Nephron (organoid): Measurements from ENCODE around the gene MRGPRX2.

Experiments
- H3K27ac Mint-ChIP-seq, 3 experiments: 2 replicates each; pipeline ENCODE4 v1.8.0; 2020; ENCODE audit warnings: mixed read lengths in 3 of 3, mild to moderate bottlenecking in 2 of 3, moderate library complexity in 1 of 3
- H3K27me3 Mint-ChIP-seq: 2 replicates; pipeline ENCODE4 v1.8.0; 2021; ENCODE audit warnings: low read depth, mild to moderate bottlenecking, moderate library complexity, mixed read lengths
- H3K36me3 Mint-ChIP-seq: 2 replicates; pipeline ENCODE4 v1.8.0; 2020; ENCODE audit warnings: low read depth, mixed read lengths
- H3K4me1 Mint-ChIP-seq: 2 replicates; pipeline ENCODE4 v1.8.0; 2020; ENCODE audit warnings: mixed read lengths
- H3K4me3 Mint-ChIP-seq, 3 experiments: 2 replicates each; pipeline ENCODE4 v1.8.0; 2020; ENCODE audit warnings: mild to moderate bottlenecking in 3 of 3, mixed read lengths in 3 of 3, moderate library complexity in 2 of 3
- H3K9me3 Mint-ChIP-seq: 2 replicates; pipeline ENCODE4 v1.8.0; 2020; ENCODE audit warnings: mixed read lengths
- CTCF ChIP-seq, 3 experiments: fragments of 200-600 bp; sonication (generic); IDR thresholded peaks; one replicate each; pipeline ENCODE4 v1.5.0; 2021; ENCODE audit warnings: antibody characterized with exemption in 3 of 3; ENCODE audit not compliant: unreplicated experiment in 3 of 3

The MRGPRX2 gene

GRCh38 chr11:19091366-19091765, 30.8 kb upstream of the MRGPRX2 start:
- H3K9me3 Mint-ChIP-seq, result no peaks in the 10 kb centered on the region
- TF ChIP-seq CTCF (IDR thresholded peaks at IDR 0.05; ENCODE audit: unreplicated experiment in 3 of 3), result no peak
- no peaks in the 10 kb centered on the region for H3K36me3 Mint-ChIP-seq
- H3K4me3 Mint-ChIP-seq, result no peak overlapping the region
- H3K4me1 Mint-ChIP-seq, result no peaks in the 10 kb centered on the region
- H3K27ac Mint-ChIP-seq, result no peak overlapping the region
- peaks cover 23% of the 10 kb centered on the region for H3K27me3 Mint-ChIP-seq

GRCh38 chr11:19089421-19089820, 28.9 kb upstream of the MRGPRX2 start:
- no peak overlapping the region for H3K4me3 Mint-ChIP-seq
- no peak for TF ChIP-seq CTCF (IDR thresholded peaks at IDR 0.05; ENCODE audit: unreplicated experiment in 3 of 3)
- no peaks in the 10 kb centered on the region for H3K9me3 Mint-ChIP-seq
- H3K27ac Mint-ChIP-seq, result no peak overlapping the region
- H3K4me1 Mint-ChIP-seq, result no peaks in the 10 kb centered on the region
- peaks cover 16% of the 10 kb centered on the region for H3K27me3 Mint-ChIP-seq
- no peaks in the 10 kb centered on the region for H3K36me3 Mint-ChIP-seq

GRCh38 chr11:19088791-19089190, 28.3 kb upstream of the MRGPRX2 start:
- Mint-ChIP-seq H3K36me3 (no peaks in the 10 kb centered on the region), H3K27me3 (peaks cover 12% of the 10 kb centered on the region), H3K27ac (no peak overlapping the region), H3K4me1 (no peaks in the 10 kb centered on the region), H3K9me3 (no peaks in the 10 kb centered on the region), H3K4me3 (no peak overlapping the region)
- TF ChIP-seq CTCF (IDR thresholded peaks at IDR 0.05; ENCODE audit: unreplicated experiment in 3 of 3), result no peak

GRCh38 chr11:19087658-19088057, 27.1 kb upstream of the MRGPRX2 start:
- H3K27me3 Mint-ChIP-seq, result peaks cover 8% of the 10 kb centered on the region
- TF ChIP-seq CTCF (IDR thresholded peaks at IDR 0.05; ENCODE audit: unreplicated experiment in 3 of 3), result no peak
- no peaks in the 10 kb centered on the region for H3K4me1 Mint-ChIP-seq
- no peak overlapping the region for H3K4me3 Mint-ChIP-seq
- no peak overlapping the region for H3K27ac Mint-ChIP-seq
- H3K9me3 Mint-ChIP-seq, result no peaks in the 10 kb centered on the region
- no peaks in the 10 kb centered on the region for H3K36me3 Mint-ChIP-seq

- H3K36me3 Mint-ChIP-seq, result no peaks in the 10 kb centered on the region
- no peak overlapping the region for H3K27ac Mint-ChIP-seq
- no peaks in the 10 kb centered on the region for H3K4me1 Mint-ChIP-seq
- H3K27me3 Mint-ChIP-seq, result peaks cover 9% of the 10 kb centered on the region
- no peak overlapping the region for H3K4me3 Mint-ChIP-seq
- no peaks in the 10 kb centered on the region for H3K9me3 Mint-ChIP-seq
- TF ChIP-seq CTCF (IDR thresholded peaks at IDR 0.05; ENCODE audit: unreplicated experiment in 3 of 3), result no peak
Measured at GRCh38 chr11:19084661-19085315, 24.3 kb upstream of the MRGPRX2 start.

GRCh38 chr11:19083166-19083565, 22.6 kb upstream of the MRGPRX2 start:
- H3K36me3 Mint-ChIP-seq, result no peaks in the 10 kb centered on the region
- no peak for TF ChIP-seq CTCF (IDR thresholded peaks at IDR 0.05; ENCODE audit: unreplicated experiment in 3 of 3)
- H3K4me3 Mint-ChIP-seq, result no peak overlapping the region
- no peaks in the 10 kb centered on the region for H3K9me3 Mint-ChIP-seq
- peaks cover 5% of the 10 kb centered on the region for H3K4me1 Mint-ChIP-seq
- H3K27me3 Mint-ChIP-seq, result peaks cover 9% of the 10 kb centered on the region
- H3K27ac Mint-ChIP-seq, result no peak overlapping the region
